ENCODE data around the gene CNTNAP5. TPM values are rescaled to one million over a fixed set of nuclear protein-coding genes. Genes with fewer than 3 reads are reported as not detected.

CNTNAP5 gene
- total and polyA plus RNA-seq, 2 experiments from 2014 or later, result 0.28 TPM; not detected in 1

DNA sequence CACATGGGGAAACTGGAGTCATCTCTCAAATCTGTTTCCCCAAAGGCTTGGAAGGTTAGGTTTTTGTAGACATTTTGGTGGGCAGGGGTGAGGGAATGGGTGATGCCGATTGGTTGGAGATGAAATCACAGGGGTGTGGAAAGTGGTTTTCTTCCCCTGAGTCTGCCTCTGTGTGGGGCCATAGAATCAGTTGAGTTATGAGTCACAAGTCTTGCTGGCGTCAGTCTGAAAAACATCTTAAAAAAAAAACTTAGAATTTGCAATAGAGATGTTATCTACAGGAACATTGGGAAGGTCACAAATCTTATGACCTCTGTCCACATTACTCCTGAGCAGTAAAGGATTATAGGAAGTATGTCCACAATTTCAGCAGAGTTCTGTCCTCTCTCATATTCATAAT lies 314.6 kb downstream of the CNTNAP5 start:
- H3K9me2 ChIP-seq (replicated peaks; ENCODE audit: insufficient read depth), result no peaks in the 10 kb centered on the region
- H3K4me2 ChIP-seq, result no peak overlapping the region
- H3K27me3 ChIP-seq, result no peaks in the 10 kb centered on the region
- no peaks in the 10 kb centered on the region for H4K20me1 ChIP-seq (ENCODE audit: insufficient read depth, poor library complexity, severe bottlenecking)
- TF ChIP-seq, protein P1, sequence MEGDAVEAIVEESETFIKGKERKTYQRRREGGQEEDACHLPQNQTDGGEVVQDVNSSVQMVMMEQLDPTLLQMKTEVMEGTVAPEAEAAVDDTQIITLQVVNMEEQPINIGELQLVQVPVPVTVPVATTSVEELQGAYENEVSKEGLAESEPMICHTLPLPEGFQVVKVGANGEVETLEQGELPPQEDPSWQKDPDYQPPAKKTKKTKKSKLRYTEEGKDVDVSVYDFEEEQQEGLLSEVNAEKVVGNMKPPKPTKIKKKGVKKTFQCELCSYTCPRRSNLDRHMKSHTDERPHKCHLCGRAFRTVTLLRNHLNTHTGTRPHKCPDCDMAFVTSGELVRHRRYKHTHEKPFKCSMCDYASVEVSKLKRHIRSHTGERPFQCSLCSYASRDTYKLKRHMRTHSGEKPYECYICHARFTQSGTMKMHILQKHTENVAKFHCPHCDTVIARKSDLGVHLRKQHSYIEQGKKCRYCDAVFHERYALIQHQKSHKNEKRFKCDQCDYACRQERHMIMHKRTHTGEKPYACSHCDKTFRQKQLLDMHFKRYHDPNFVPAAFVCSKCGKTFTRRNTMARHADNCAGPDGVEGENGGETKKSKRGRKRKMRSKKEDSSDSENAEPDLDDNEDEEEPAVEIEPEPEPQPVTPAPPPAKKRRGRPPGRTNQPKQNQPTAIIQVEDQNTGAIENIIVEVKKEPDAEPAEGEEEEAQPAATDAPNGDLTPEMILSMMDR (IDR thresholded peaks at IDR 0.05; ENCODE audit: poor library complexity), result no peak
- TF ChIP-seq EZH2phosphoT487 (IDR thresholded peaks at IDR 0.05; ENCODE audit: low read depth, severe bottlenecking, unreplicated experiment) (no peak), EZH2 (IDR thresholded peaks at IDR 0.05; ENCODE audit: borderline replicate concordance) (no peak)
- no peaks in the 10 kb centered on the region for H3K79me2 ChIP-seq
- 73% methylated on average over 2 of the region's 2 CpGs for WGBS (ENCODE audit: low lambda C conversion rate, missing lambda C conversion rate)
- H3K4me1 ChIP-seq (ENCODE audit: insufficient read depth), result no peaks in the 10 kb centered on the region
- H3K36me3 ChIP-seq (replicated peaks; ENCODE audit: insufficient read depth, low read depth), result no peaks in the 10 kb centered on the region
- no peaks in the 10 kb centered on the region for H3K9me3 ChIP-seq (ENCODE audit: low read depth)
- H3K4me3 ChIP-seq, result no peak overlapping the region
- H3K27ac ChIP-seq, result no peak overlapping the region
- no peak overlapping the region for H2AFZ ChIP-seq
- no peak for DNase-seq (ENCODE audit: low spot score)

DNA sequence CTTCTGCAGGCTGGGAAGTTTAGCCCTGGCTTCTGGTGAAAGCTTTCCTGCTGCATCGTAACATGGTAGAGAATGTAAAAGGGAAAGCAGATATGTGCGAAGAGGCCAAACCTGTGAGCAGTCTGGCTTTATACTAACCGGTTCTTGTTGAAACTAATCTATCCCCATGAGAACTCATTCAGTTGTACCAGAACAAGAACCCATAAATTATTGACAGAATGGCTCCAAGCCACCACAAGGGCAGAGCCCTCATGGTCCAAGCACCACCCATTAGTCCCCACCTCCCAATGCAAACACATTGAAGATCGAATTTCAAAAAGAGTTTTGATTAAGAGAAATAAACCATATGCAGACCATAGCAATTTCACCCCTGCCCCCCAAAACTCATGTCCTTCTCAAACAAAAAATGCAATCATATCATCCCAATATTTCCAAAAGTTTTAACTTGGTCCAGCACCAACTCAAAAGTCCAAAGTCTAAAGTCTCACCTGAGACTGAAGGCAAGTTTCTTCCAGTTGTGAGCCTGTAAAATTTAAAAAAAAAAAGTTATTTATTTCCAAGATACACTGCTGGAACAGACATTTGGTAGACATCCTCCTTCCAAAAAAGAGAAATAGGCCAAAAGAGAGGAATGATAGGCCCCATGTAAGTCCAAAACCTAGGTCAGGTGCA lies 318.9 kb downstream of the CNTNAP5 start:
- no peak overlapping the region for H2AFZ ChIP-seq
- no peaks in the 10 kb centered on the region for H3K9me2 ChIP-seq (replicated peaks; ENCODE audit: insufficient read depth)
- H3K9me3 ChIP-seq (ENCODE audit: low read depth), result no peaks in the 10 kb centered on the region
- no peaks in the 10 kb centered on the region for H4K20me1 ChIP-seq (ENCODE audit: insufficient read depth, poor library complexity, severe bottlenecking)
- H3K79me2 ChIP-seq, result no peaks in the 10 kb centered on the region
- H3K27ac ChIP-seq, result no peak overlapping the region
- no peak overlapping the region for H3K4me2 ChIP-seq
- H3K27me3 ChIP-seq, result no peaks in the 10 kb centered on the region
- 87% methylated on average over 4 of the region's 4 CpGs for WGBS (ENCODE audit: low lambda C conversion rate, missing lambda C conversion rate)
- H3K36me3 ChIP-seq (replicated peaks; ENCODE audit: insufficient read depth, low read depth), result no peaks in the 10 kb centered on the region
- H3K4me3 ChIP-seq, result no peak overlapping the region
- no peaks in the 10 kb centered on the region for H3K4me1 ChIP-seq (ENCODE audit: insufficient read depth)
- no peak for DNase-seq (ENCODE audit: low spot score)
- TF ChIP-seq, protein P1 (IDR thresholded peaks at IDR 0.05; ENCODE audit: poor library complexity), result no peak
- no peak for TF ChIP-seq EZH2phosphoT487 (IDR thresholded peaks at IDR 0.05; ENCODE audit: low read depth, severe bottlenecking, unreplicated experiment)
- no peak for TF ChIP-seq EZH2 (IDR thresholded peaks at IDR 0.05; ENCODE audit: borderline replicate concordance)

DNA sequence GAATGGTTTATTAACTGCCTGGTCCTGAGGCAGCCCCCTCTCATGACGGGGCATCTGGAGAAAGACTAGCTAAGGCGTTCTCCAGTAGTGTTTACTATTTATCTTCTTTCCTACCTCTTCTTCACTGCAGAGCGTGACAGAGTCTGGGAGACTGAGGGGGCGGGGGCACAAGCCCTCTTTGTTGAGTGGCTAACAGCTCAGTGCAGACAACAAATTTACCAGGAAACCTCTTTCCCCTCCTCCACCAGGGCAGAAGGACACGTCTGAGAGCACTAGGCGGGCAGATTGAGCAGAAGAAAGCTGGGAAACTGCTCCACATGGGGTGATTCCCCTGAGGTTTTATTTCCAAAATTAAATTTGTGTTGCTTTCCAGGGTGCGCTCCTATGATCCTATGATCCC lies 322.1 kb downstream of the CNTNAP5 start:
- Histone ChIP-seq H3K4me1 (ENCODE audit: insufficient read depth) (no peaks in the 10 kb centered on the region), H3K36me3 (replicated peaks; ENCODE audit: insufficient read depth, low read depth) (no peaks in the 10 kb centered on the region), H3K27ac (no peak overlapping the region), H2AFZ (no peak overlapping the region), H3K4me2 (no peak overlapping the region), H3K9me3 (ENCODE audit: low read depth) (no peaks in the 10 kb centered on the region), H3K9me2 (replicated peaks; ENCODE audit: insufficient read depth) (no peaks in the 10 kb centered on the region), H3K27me3 (no peaks in the 10 kb centered on the region), H3K79me2 (no peaks in the 10 kb centered on the region), H4K20me1 (ENCODE audit: insufficient read depth, poor library complexity, severe bottlenecking) (no peaks in the 10 kb centered on the region), H3K4me3 (no peak overlapping the region)
- DNase-seq (ENCODE audit: low spot score), result no peak
- WGBS (ENCODE audit: low lambda C conversion rate, missing lambda C conversion rate), result 58% methylated on average over 7 of the region's 7 CpGs
- TF ChIP-seq, protein P1 (IDR thresholded peaks at IDR 0.05; ENCODE audit: poor library complexity), result no peak
- TF ChIP-seq EZH2phosphoT487 (IDR thresholded peaks at IDR 0.05; ENCODE audit: low read depth, severe bottlenecking, unreplicated experiment) (no peak), EZH2 (IDR thresholded peaks at IDR 0.05; ENCODE audit: borderline replicate concordance) (no peak)
